GM18867 (cell line): Measurements from ENCODE around the gene OSGIN1.

Source experiments
- ATAC-seq: cut with Tn5 transposase; IDR thresholded peaks from one replicate; pipeline ENCODE4 v1.9.1; 2021; ENCODE audit warnings: mild to moderate bottlenecking, moderate library complexity; ENCODE audit not compliant: unreplicated experiment

Gene OSGIN1

DNA sequence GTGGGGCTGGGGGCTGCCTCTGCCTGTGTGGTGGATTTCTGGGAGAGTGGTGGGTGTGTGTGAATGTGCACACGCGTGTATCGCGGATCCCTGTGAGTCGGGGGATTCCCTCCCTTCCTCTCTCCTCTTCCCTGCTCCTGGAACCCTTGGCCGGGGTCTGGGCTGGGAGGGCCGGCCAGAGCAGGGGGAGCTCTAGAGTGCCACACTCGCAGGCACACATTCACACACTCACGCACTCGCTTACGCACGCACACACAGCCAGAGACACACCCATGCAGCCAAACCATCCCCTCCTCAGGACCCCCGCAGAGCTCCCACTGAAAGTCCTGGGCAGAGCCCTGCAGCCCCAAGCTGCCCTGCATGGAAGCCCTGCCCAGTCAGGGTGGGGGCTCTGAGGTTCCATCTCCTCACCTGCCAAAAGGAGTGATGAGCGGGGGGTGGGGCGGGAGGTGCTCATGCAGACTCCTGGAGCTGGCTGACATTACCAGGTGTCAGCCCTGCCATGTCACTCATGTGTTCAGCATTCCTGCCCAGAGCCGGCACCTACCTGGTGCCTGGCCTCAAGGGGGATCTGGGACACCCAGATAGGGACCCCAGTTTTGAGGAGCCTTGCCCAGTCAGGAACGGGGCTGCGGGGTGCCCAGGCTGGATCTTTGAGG, 16.9 kb downstream of the OSGIN1 start:
- no peak for ATAC-seq

DNA sequence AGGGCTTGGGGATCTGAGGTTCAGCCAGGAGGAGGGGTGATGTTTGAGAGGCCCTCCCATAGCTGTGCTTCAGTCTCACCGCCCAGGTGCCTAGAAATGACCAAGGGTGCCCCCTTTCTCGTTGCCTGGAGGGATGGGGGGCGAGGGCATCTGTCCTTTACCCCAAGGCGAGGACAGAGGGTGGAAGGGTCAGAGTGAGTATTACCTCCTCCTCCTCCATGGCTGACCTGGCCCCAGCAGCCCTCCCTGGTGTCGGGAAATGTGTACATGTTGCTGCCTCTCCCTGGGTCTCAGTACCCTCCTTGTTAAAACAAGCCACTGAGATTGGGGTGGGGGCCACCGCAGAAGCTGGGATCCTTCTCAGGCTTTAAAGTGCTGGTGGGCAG, 17.4 kb downstream of the OSGIN1 start:
- ATAC-seq = no peak

DNA sequence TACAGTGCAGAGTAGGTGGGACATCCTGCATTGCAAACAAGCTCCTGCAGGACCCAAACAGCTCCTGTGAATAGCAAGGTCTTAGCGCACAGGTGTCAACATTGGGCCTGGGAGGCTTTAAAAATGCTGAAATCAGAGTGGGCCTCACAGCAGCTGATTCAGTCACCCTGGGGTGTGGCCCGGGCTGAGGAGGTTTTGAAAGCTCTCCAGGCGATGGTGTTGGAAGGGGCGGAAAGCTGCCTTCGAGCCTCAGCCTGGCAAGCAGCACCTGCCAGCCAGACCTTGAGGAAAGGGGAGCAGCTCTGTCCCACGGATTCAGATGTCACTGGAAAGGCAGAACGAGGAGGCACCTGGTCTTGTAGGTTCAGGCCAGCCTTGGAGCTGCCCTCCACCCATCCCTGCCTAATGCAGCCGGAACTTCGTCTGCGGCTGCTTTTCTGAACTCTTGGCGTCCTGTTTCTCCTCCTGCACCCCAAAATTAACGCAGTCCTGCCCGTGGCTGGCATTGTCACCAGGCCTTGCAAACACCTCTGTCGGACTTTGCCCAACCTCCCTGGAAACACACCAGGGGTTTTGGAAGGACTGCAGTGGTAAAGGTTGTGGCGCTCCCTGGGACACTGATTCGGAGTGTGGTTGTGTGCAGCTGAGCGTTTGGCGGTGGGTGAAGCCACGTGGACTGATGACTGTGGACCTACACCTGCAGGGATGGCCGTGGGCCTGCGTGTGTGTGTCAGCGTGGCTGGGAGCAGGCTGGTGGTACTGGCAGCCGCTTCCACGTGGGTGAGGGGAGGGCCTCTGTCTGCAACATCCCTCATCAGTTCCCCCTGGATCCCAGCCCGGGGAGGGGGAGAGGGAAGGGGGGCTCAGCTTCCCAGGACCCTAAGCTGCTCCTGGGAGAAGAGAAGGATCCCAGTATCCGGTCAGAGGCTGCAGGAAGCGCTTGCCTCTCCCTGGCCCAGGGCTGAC, 18.4 kb downstream of the OSGIN1 start:
- ATAC-seq = no peak

DNA sequence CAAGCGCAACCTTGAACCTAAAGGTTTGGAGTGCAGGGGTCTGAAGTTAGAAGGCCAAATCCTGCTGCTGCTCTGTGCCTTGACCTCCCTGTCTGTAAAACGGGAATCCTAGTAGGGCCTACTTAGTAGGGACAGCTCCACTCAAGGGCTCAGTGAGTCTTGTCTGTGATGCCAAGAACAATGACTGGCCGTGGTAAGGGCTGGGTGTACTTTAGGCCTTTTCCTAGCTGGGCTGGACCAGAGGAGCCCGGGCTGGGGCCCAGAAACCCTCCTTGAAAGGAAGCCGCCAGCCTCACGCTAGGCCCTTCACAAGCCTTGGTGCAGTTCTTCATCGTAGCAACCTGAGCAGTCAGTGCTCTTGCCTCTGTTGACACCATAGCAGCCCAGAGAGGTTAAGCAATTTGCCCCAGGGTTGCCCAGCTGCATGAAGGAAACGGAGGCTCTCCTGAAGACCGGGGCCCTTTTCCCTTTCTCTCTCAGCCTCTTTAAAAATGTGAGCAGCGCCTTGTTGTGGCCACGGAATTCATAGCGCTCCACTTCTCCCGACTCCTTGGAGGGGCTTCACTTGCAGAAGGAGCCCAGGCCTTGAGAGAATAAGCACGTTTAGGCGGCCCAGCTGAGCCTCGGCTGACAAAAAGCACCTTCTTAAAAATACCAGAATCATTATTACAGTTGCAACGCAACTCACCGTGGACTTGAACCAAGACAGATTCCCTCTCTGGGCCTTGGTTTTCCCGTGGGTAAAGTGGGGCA, 19.4 kb downstream of the OSGIN1 start:
- ATAC-seq = no peak

DNA sequence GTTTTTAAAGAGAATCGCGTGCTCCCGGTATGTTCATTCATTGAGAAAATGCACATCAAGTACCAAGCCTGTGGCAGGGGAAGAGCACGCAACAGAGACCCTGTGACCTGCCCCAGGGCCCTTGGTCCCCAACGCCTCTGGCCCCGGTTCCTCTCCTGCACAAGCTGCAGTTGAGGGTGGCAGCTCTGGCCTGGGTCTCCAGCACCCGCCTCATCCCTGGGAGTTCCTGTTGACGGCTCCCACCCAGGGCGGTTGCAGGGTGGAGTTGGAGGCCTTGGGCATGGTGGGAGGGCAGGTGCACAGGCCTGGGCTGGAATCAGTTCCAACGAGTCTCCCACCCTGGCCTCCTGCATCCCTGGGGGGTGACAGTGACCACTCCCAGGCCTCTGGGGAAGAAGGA, 20.0 kb downstream of the OSGIN1 start:
- ATAC-seq = no peak

DNA sequence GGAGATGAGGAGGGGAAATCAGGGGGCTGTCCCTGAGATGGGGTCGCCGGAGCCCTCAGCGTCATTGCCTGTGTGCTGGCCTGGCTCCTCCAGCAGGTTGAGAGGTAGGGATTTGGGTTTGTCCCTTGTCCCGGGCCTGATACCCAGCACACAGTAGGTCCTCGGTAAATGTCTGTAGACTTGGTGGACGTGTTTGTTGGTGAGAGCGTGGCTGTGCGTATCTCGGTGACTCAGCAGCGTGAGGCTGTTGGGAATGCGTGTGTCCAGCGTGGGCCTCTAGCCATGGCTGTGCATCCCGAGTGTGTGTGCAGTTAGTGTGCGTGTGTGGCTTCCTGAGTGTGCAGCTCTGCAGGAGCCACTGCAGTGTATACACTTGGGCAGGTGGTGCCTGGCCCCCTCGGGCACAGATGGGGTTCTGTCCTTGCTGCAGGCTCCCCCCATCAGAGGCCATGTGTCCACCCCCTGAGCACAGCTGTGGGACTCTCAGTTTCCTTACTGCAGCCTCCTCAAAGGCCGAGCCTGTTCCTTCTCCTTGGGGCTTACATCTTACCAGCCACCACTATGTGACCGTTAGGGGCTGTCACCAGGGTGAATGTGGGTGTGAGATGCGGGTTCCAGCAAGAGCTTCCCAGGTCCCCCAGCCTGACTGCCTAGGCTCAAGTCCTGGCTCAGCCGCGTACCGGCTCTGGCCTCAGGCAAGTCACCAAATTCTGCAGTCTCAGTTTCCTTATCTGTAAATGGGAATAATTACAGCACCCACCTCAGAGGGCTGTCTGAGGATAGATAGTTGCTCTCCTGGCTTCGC, 20.7 kb downstream of the OSGIN1 start:
- ATAC-seq = no peak

GRCh38 chr16:83974475-83974874, 21.4 kb downstream of the OSGIN1 start:
- no peak for ATAC-seq

- ATAC-seq = no peak
Observed at GRCh38 chr16:83975590-83976260, 22.7 kb downstream of the OSGIN1 start.

DNA sequence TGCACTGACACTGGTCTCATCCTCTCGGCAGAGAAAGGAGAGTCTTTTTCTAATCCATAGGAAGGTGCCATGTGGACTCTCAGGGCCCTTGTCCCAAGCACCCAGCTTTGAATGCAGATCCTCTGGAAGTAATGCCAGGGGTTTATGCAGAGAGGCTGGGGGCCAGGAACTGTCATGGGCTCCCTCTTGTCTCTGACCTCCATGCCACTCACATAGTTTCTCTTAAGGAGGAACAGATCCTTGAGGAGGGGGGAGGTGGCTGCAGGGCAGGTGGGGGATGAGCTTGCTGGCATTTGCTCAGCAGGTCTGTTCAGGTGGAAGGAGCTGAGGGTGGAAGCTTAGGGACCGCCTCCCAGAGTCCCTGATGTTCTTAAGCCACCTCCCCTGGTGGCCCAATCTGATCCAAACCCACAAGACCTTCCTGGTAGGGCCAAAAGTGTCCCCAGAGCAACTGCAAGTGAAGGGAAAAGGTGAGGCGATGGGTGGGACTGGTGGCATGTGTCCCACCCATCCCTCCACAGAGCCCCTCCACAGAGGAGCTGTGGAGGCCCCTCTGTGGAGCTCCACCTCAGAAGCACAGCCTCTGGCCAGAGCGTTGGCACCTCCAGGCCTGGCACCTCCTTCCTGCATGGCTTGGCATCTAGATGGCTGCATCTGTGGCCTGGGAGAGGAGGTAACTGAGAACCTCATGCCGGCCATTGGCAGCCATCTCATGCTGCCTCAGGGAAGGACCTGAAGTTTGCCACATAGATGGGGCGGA, 24.2 kb downstream of the OSGIN1 start:
- ATAC-seq = no peak

- no peak for ATAC-seq
Observed at GRCh38 chr16:83978401-83978904, 25.4 kb downstream of the OSGIN1 start.

- no peak for ATAC-seq
Observed at GRCh38 chr16:83979441-83979840, 26.4 kb downstream of the OSGIN1 start.

DNA sequence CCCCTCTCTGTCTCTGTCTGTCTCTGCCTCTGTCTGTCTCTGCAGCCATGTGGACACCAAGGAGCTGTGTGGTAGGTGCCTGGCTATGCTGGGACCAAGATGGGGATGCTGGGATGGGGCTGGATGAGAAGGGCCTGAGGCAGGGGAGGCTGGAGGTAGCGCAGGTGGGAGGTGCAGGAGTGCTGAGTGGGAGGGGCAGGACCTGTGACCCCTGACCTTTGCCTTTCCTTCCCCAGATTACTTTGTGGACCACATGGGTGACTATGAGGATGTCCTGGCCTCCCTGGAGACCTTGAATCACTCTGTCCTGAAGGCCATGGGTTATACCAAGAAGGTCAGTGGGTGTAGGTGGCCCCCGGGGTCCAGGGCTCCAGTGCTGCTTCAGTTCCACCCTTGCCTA, 27.8 kb downstream of the OSGIN1 start:
- no peak for ATAC-seq

DNA sequence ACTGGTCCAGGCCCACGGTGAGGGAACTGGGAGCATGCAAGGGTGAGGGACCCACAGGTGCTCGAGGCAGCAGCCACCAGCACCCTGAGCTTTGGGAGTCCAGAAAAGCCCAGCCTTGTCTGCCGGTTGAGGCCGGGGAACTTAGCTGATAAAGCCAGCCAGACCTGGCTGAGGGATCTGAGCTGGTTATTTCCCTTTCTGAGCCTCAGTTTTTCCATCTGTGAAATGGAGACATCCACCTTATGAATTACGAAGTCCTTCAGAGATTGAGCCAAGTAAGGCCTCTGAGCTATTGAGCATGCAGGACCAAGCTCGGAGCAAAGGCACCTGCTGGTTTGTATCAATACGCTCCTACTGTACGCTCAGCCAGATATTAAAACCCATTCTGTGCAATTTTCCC, 28.8 kb downstream of the OSGIN1 start:
- ATAC-seq = no peak

DNA sequence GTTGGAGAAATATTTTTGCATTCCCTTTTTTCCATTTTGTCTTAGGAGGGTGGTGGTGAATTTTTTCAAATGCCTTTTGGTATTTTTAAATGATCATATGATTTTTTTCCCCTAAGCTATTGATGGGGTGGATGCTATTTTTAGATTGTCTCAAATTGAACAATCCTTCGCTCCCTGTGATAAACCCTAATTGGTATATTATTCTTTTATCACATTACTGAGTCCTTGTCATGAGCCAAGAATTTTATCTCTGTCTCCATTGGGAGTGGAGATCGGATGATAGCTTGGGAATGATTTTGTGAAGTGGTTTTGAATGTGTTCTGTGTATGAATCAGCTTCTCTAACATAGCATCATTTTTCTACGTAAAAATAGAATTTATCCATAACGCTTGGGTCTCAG, 30.5 kb downstream of the OSGIN1 start:
- no peak for ATAC-seq

GRCh38 chr16:83989300-83989699, 36.3 kb downstream of the OSGIN1 start:
- ATAC-seq = no peak

- no peak for ATAC-seq
Observed at GRCh38 chr16:83990492-83990891, 37.5 kb downstream of the OSGIN1 start.

DNA sequence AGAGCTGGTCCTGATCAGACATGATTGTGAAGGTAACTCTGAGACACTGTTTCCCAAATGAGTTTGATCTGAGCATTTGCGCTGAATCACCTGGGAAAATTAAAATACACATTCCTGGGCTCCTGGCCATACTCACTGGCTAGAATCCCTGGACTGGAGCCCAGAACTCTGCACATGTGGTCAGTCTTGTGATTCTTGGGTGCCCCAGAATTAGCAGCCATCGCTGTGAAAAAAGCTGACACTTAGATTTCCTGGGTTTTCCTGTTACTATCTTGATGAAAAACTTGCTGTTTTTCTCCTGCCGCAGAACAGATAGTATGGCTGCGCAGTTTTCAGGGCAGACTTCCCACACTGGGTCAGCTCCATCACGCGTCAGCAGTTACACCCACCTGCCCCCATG, 39.6 kb downstream of the OSGIN1 start:
- no peak for ATAC-seq

GRCh38 chr16:83994087-83994486, 41.0 kb downstream of the OSGIN1 start:
- no peak for ATAC-seq

DNA sequence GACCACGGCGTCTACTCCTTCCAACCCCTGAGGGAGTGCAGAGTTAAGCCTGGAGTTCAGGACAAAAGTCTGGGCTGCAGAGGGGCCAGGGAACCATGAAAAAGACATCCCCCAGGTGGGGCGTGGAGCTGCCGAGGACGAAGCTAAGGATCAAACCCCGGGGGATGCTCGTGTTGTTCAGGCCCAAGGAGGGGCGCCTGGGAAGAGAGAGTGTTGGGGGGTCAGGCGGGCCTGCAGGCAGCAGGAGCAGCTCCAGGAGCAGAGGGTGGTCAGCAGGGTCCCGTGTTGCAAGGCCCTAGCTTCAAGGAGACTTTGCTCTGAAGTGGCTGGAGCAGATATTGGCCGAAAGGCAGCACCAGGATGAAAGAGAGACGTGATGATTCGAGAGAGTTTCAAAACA, 41.7 kb downstream of the OSGIN1 start:
- ATAC-seq = no peak
